HG03342 (cell line): ENCODE results near the gene SLC30A10.
"Not testable (repeated sequence)": the region's sequence is repeated elsewhere in the genome, so short reads cannot be mapped to it uniquely, and the experiment has no call there.

Experiments
- ATAC-seq: cut with Tn5 transposase; IDR thresholded peaks from one replicate; pipeline ENCODE4 v1.9.1; 2021; ENCODE audit warnings: mild to moderate bottlenecking, moderate library complexity; ENCODE audit not compliant: unreplicated experiment

SLC30A10 gene

GRCh38 chr1:219927956-219928790, at the start of gene SLC30A10:
Gene SLC30A10, minus strand, starts transcription at chr1:219928557. Its CDS starts 117 bp downstream, at chr1:219928440.
- peak; percentile 56 for ATAC-seq

GRCh38 chr1:219973213-219973612, 44.9 kb upstream of the SLC30A10 start:
- no peak for ATAC-seq

GRCh38 chr1:219967361-219967760, 39.0 kb upstream of the SLC30A10 start:
- no peak for ATAC-seq

- no peak for ATAC-seq
Measured at GRCh38 chr1:219966071-219966349, 37.7 kb upstream of the SLC30A10 start.

GRCh38 chr1:219965285-219966070, 37.1 kb upstream of the SLC30A10 start:
- no peak for ATAC-seq

- ATAC-seq, result no peak
Measured at GRCh38 chr1:219963432-219963831, 35.1 kb upstream of the SLC30A10 start.

GRCh38 chr1:219961684-219962083, 33.3 kb upstream of the SLC30A10 start:
- ATAC-seq, result no peak

GRCh38 chr1:219959540-219960203, 31.3 kb upstream of the SLC30A10 start:
- ATAC-seq, result no peak

GRCh38 chr1:219958875-219959417, 30.6 kb upstream of the SLC30A10 start:
- ATAC-seq, result no peak

GRCh38 chr1:219954736-219955421, 26.5 kb upstream of the SLC30A10 start:
- ATAC-seq, result no peak

GRCh38 chr1:219954052-219954451, 25.7 kb upstream of the SLC30A10 start:
- ATAC-seq, result no peak

GRCh38 chr1:219952361-219952760, 24.0 kb upstream of the SLC30A10 start:
- no peak for ATAC-seq

GRCh38 chr1:219949227-219949626, 20.9 kb upstream of the SLC30A10 start:
- not testable (repeated sequence) for ATAC-seq

- not testable (repeated sequence) for ATAC-seq
Measured at GRCh38 chr1:219948766-219949165, 20.4 kb upstream of the SLC30A10 start.

- ATAC-seq, result peak; percentile 73
Measured at GRCh38 chr1:219945795-219946194, 17.4 kb upstream of the SLC30A10 start.

- no peak for ATAC-seq
Measured at GRCh38 chr1:219941179-219942118, 13.1 kb upstream of the SLC30A10 start.

GRCh38 chr1:219940707-219941106, 12.3 kb upstream of the SLC30A10 start:
- no peak for ATAC-seq

- ATAC-seq, result no peak
Measured at GRCh38 chr1:219938706-219939105, 10.3 kb upstream of the SLC30A10 start.

GRCh38 chr1:219933763-219934162, 5.4 kb upstream of the SLC30A10 start:
- ATAC-seq, result not testable (repeated sequence)

- no peak for ATAC-seq
Measured at GRCh38 chr1:219931033-219931432, 2.7 kb upstream of the SLC30A10 start.
